ENCODE data around the gene PITPNC1.
A peak's percentile ranks its signal among the peaks of the same experiment; 100 is the strongest.

PITPNC1 gene

DNA sequence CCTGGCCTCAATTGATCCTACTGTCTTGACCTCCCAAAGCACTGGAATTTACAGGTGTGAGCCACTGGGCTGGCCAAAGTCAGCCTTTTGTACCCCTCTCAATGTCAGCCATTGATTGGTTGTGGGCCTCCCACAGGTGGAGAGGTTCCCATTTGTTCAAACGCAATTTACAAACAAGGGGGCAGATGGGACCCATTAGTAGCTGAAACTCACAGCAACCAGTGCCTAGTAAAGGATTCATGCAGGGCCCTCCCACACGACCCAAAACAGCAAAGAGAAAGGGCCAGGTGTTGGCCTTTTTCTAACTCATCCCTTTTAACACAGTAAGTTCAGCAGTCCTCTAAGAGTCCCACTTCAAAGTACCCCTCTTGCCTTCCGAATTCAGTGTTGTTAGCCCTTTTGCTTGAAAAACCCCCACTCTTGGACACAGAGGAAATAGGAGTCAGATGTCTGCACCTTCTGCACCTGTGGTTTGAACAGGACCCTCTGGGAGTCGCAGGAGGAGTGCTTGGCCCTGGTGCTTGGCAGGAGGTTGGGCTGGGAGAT lies 89.2 kb downstream of the PITPNC1 start:
- Histone ChIP-seq H3K36me3 (replicated peaks in 1 of 2; ENCODE audit: control insufficient read depth in 2 of 2, insufficient read depth in 2 of 2, low read length in 2 of 2) (no peaks in the 10 kb centered on the region), H4K91ac (ENCODE audit: low read depth, low read length, poor library complexity) (no peak overlapping the region), H3K4me1 (ENCODE audit: control insufficient read depth in 2 of 2, insufficient read depth in 1 of 2, low read depth in 1 of 2, low read length in 2 of 2) (peaks cover 6% of the 10 kb centered on the region in 2 donors), H2AK5ac (ENCODE audit: low read depth, low read length) (no peak overlapping the region), H3K4me2 (ENCODE audit: insufficient read depth, low read length, poor library complexity, severe bottlenecking) (no peak overlapping the region), H2AFZ (ENCODE audit: low read length) (no peak overlapping the region), H2BK5ac (ENCODE audit: low read length) (no peak overlapping the region), H4K8ac (ENCODE audit: low read depth, low read length) (no peak overlapping the region), H3K4ac (ENCODE audit: low read length) (no peak overlapping the region), H2BK12ac (ENCODE audit: low read length) (no peak overlapping the region), H3K27me3 (ENCODE audit: control insufficient read depth in 3 of 3, insufficient read depth in 3 of 3, low read depth in 1 of 3, low read length in 3 of 3) (no peaks in the 10 kb centered on the region), H2BK120ac (ENCODE audit: low read depth, low read length) (no peak overlapping the region), H3K23ac (ENCODE audit: low read depth, low read length, poor library complexity) (no peak overlapping the region), H3K79me1 (ENCODE audit: low read depth, low read length) (no peaks in the 10 kb centered on the region), H3K4me3 (ENCODE audit: low read length in 2 of 2) (no peak overlapping the region), H3K27ac (replicated peaks; ENCODE audit: low read length) (no peak overlapping the region), H3K18ac (ENCODE audit: low read length) (no peak overlapping the region), H3K9ac (ENCODE audit: low read depth, low read length, poor library complexity) (no peak overlapping the region), H3K9me3 (replicated peaks in 1 of 2; ENCODE audit: control insufficient read depth in 2 of 2, insufficient read depth in 1 of 2, low read depth in 1 of 2, low read length in 2 of 2) (peaks cover 1 to 2% of the 10 kb centered on the region in 2 donors), H3K14ac (ENCODE audit: low read length) (no peak overlapping the region), H2BK15ac (ENCODE audit: low read length) (no peak overlapping the region)
- no CpG with 5 or more reads among the region's 4 CpGs for WGBS, 2 donors (ENCODE audit: extremely low coverage in 2 of 2, insufficient read length in 2 of 2, insufficient replicate concordance in 1 of 2)
- no peak for DNase-seq (ENCODE audit: low spot score)

DNA sequence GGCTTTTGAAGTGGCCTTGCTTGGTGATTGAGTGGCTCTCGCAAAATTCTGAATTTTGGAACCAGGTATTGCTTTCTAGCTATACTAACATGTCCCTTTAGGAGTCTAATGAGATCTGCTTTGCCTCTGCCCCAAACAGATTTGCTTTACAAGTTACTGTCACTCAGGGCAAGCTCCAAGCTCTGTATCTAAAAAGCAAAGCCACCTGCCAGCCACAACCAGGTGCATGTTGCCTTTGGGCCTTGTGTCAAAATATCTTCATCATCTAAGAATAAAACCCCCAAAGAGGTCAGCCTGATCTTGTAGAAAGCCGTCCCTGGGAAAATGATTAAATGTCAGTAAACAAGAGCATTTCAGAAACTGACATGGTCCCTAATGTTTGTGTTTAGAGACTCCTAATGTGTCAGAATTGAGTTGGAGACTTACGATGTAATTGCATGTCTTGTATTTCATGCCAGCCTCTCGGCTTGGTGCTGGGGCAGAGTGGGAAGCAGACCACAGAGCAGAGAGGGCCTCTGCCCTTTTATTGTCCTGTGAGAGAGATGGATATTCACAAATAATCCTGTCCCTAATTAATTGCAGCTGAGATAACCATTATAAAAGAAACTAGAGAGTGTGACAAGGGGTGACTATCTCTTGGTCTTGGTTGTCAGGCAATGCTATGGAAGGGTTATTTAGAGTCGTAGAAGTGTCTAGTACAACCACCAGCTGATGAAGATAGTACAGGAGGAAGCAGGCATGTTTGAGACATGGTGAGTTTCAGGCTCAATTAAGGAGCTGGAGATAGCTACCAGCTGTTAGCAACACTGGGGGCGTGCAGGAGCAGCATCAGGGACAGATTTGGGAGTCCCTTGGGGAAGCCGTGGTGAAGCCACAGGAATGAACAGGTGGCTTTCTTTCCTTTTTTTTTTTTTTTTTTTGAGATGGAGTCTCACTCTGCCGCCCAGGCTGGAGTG lies 90.7 kb downstream of the PITPNC1 start:
- Histone ChIP-seq H3K27me3 (ENCODE audit: control insufficient read depth in 3 of 3, insufficient read depth in 3 of 3, low read depth in 1 of 3, low read length in 3 of 3) (no peaks in the 10 kb centered on the region), H4K8ac (ENCODE audit: low read depth, low read length) (no peak overlapping the region), H3K9ac (ENCODE audit: low read depth, low read length, poor library complexity) (no peak overlapping the region), H3K9me3 (replicated peaks in 1 of 2; ENCODE audit: control insufficient read depth in 2 of 2, insufficient read depth in 1 of 2, low read depth in 1 of 2, low read length in 2 of 2) (peaks cover 1 to 5% of the 10 kb centered on the region in 2 donors), H3K27ac (replicated peaks; ENCODE audit: low read length) (no peak overlapping the region), H3K4me1 (ENCODE audit: control insufficient read depth in 2 of 2, insufficient read depth in 1 of 2, low read depth in 1 of 2, low read length in 2 of 2) (peaks cover 6% of the 10 kb centered on the region in 2 donors), H2BK120ac (ENCODE audit: low read depth, low read length) (no peak overlapping the region), H2BK12ac (ENCODE audit: low read length) (no peak overlapping the region), H2BK5ac (ENCODE audit: low read length) (no peak overlapping the region), H3K14ac (ENCODE audit: low read length) (no peak overlapping the region), H2AFZ (ENCODE audit: low read length) (no peak overlapping the region), H3K18ac (ENCODE audit: low read length) (no peak overlapping the region), H3K79me1 (ENCODE audit: low read depth, low read length) (no peaks in the 10 kb centered on the region), H2AK5ac (ENCODE audit: low read depth, low read length) (no peak overlapping the region), H4K91ac (ENCODE audit: low read depth, low read length, poor library complexity) (no peak overlapping the region), H3K36me3 (replicated peaks in 1 of 2; ENCODE audit: control insufficient read depth in 2 of 2, insufficient read depth in 2 of 2, low read length in 2 of 2) (no peaks in the 10 kb centered on the region), H3K4ac (ENCODE audit: low read length) (no peak overlapping the region), H2BK15ac (ENCODE audit: low read length) (no peak overlapping the region), H3K4me3 (ENCODE audit: low read length in 2 of 2) (no peak overlapping the region), H3K23ac (ENCODE audit: low read depth, low read length, poor library complexity) (no peak overlapping the region), H3K4me2 (ENCODE audit: insufficient read depth, low read length, poor library complexity, severe bottlenecking) (no peak overlapping the region)
- no CpG with 5 or more reads among the region's 8 CpGs for WGBS, 2 donors (ENCODE audit: extremely low coverage in 2 of 2, insufficient read length in 2 of 2, insufficient replicate concordance in 1 of 2)
- no peak for DNase-seq (ENCODE audit: low spot score)

DNA sequence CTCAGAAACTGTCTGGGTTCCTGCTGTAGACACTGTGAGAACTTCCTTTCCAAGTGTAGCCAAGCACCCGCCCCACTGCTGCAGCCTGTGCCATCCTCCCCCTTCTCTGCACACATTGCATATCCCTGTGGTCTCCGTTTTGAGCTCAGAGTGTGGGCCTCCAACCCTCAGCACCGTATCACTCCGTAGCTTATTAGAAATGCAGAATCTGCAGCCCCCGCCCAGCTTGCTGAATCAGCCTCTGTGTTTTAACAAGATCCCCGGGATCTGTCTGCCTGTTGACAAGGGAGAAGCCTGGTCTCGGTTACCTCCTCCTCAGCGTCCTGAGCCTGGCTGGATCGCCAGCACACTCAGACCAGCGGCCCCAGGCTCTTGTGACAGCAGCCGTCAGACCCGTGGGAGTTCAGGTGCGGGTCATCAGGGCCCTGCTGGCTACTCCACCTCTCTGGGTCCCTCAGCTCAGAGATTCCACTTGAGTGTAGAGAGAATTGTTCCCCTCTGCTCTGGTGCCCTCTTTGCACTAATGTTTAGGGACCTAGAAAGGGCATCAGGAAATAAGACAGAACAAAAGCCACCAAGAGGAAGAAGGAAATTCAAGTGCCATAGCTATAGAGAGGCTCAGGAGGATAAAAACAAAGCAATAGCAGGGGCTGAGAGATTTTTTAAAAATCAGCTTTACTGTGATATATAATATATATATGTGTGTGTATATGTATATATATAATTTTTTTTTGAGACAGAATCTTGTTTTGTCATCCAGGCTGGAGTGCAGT lies 92.3 kb downstream of the PITPNC1 start:
- H2BK15ac ChIP-seq (ENCODE audit: low read length), result no peak overlapping the region
- H3K79me1 ChIP-seq (ENCODE audit: low read depth, low read length), result no peaks in the 10 kb centered on the region
- H2BK120ac ChIP-seq (ENCODE audit: low read depth, low read length), result no peak overlapping the region
- peak overlapping the region; percentile 84 for H3K18ac ChIP-seq (ENCODE audit: low read length)
- H4K91ac ChIP-seq (ENCODE audit: low read depth, low read length, poor library complexity), result no peak overlapping the region
- H3K4ac ChIP-seq (ENCODE audit: low read length), result no peak overlapping the region
- H2BK12ac ChIP-seq (ENCODE audit: low read length), result no peak overlapping the region
- no peak overlapping the region for H2BK5ac ChIP-seq (ENCODE audit: low read length)
- no peaks in the 10 kb centered on the region for H3K36me3 ChIP-seq (replicated peaks in 1 of 2; ENCODE audit: control insufficient read depth in 2 of 2, insufficient read depth in 2 of 2, low read length in 2 of 2)
- no peak overlapping the region for H3K4me3 ChIP-seq (ENCODE audit: low read length in 2 of 2)
- no peaks in the 10 kb centered on the region for H3K27me3 ChIP-seq (ENCODE audit: control insufficient read depth in 3 of 3, insufficient read depth in 3 of 3, low read depth in 1 of 3, low read length in 3 of 3)
- DNase-seq (ENCODE audit: low spot score), result no peak
- H3K4me2 ChIP-seq (ENCODE audit: insufficient read depth, low read length, poor library complexity, severe bottlenecking), result no peak overlapping the region
- H3K9me3 ChIP-seq (replicated peaks in 1 of 2; ENCODE audit: control insufficient read depth in 2 of 2, insufficient read depth in 1 of 2, low read depth in 1 of 2, low read length in 2 of 2), result peaks cover 1 to 5% of the 10 kb centered on the region in 2 donors
- no peak overlapping the region for H4K8ac ChIP-seq (ENCODE audit: low read depth, low read length)
- peak overlapping the region; percentile 62 for H2AFZ ChIP-seq (ENCODE audit: low read length)
- no peak overlapping the region for H3K27ac ChIP-seq (replicated peaks; ENCODE audit: low read length)
- WGBS, 2 donors (ENCODE audit: extremely low coverage in 2 of 2, insufficient read length in 2 of 2, insufficient replicate concordance in 1 of 2), result no CpG with 5 or more reads among the region's 13 CpGs
- H3K23ac ChIP-seq (ENCODE audit: low read depth, low read length, poor library complexity), result no peak overlapping the region
- H3K9ac ChIP-seq (ENCODE audit: low read depth, low read length, poor library complexity), result no peak overlapping the region
- peaks cover 6 to 11% of the 10 kb centered on the region in 2 donors for H3K4me1 ChIP-seq (ENCODE audit: control insufficient read depth in 2 of 2, insufficient read depth in 1 of 2, low read depth in 1 of 2, low read length in 2 of 2)
- no peak overlapping the region for H3K14ac ChIP-seq (ENCODE audit: low read length)
- no peak overlapping the region for H2AK5ac ChIP-seq (ENCODE audit: low read depth, low read length)

DNA sequence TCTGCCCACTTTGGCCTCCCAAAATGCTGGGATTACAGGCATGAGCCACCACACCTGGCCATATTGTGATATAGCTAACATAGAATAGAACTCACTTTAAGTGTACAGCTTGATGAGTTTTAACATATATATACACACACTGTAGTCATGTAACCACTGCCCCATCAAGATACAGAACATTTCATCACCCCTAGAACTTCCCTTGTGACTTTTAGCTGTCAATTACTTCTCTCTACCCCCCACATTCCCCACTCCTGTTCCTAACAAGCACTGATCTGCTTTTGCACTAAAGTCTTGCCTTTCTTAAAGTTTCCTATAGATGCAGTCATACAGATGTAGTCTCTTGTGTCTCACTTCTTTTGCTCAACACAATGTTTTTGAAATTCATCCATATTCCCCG lies 93.1 kb downstream of the PITPNC1 start:
- Histone ChIP-seq H3K4me1 (ENCODE audit: control insufficient read depth in 2 of 2, insufficient read depth in 1 of 2, low read depth in 1 of 2, low read length in 2 of 2) (peaks cover 10 to 13% of the 10 kb centered on the region in 2 donors), H3K23ac (ENCODE audit: low read depth, low read length, poor library complexity) (no peak overlapping the region), H2BK15ac (ENCODE audit: low read length) (no peak overlapping the region), H3K36me3 (replicated peaks in 1 of 2; ENCODE audit: control insufficient read depth in 2 of 2, insufficient read depth in 2 of 2, low read length in 2 of 2) (no peaks in the 10 kb centered on the region), H2BK120ac (ENCODE audit: low read depth, low read length) (no peak overlapping the region), H3K9me3 (replicated peaks in 1 of 2; ENCODE audit: control insufficient read depth in 2 of 2, insufficient read depth in 1 of 2, low read depth in 1 of 2, low read length in 2 of 2) (peaks cover 1 to 5% of the 10 kb centered on the region in 2 donors), H3K27me3 (ENCODE audit: control insufficient read depth in 3 of 3, insufficient read depth in 3 of 3, low read depth in 1 of 3, low read length in 3 of 3) (no peaks in the 10 kb centered on the region), H2AK5ac (ENCODE audit: low read depth, low read length) (no peak overlapping the region), H3K9ac (ENCODE audit: low read depth, low read length, poor library complexity) (no peak overlapping the region), H3K4ac (ENCODE audit: low read length) (no peak overlapping the region), H2AFZ (ENCODE audit: low read length) (no peak overlapping the region), H4K8ac (ENCODE audit: low read depth, low read length) (no peak overlapping the region), H3K27ac (replicated peaks; ENCODE audit: low read length) (no peak overlapping the region), H3K14ac (ENCODE audit: low read length) (no peak overlapping the region), H2BK5ac (ENCODE audit: low read length) (no peak overlapping the region), H2BK12ac (ENCODE audit: low read length) (no peak overlapping the region), H3K18ac (ENCODE audit: low read length) (no peak overlapping the region), H3K79me1 (ENCODE audit: low read depth, low read length) (no peaks in the 10 kb centered on the region), H3K4me3 (ENCODE audit: low read length in 2 of 2) (no peak overlapping the region), H4K91ac (ENCODE audit: low read depth, low read length, poor library complexity) (no peak overlapping the region), H3K4me2 (ENCODE audit: insufficient read depth, low read length, poor library complexity, severe bottlenecking) (no peak overlapping the region)
- no peak for DNase-seq (ENCODE audit: low spot score)
- no CpG with 5 or more reads among the region's 1 CpG for WGBS, 2 donors (ENCODE audit: extremely low coverage in 2 of 2, insufficient read length in 2 of 2, insufficient replicate concordance in 1 of 2)

Data from neuronal stem cell (in vitro differentiated cells).